GM21360 (cell line): ENCODE measurements around the gene SYNJ1.
A peak's percentile ranks its signal among the peaks of the same experiment; 100 is the strongest.
"Not testable (repeated sequence)": the region's sequence is repeated elsewhere in the genome, so short reads cannot be mapped to it uniquely, and the experiment has no call there.

Experiments used
- ATAC-seq: cut with Tn5 transposase; IDR thresholded peaks from one replicate; pipeline ENCODE4 v1.9.1; 2021; ENCODE audit warnings: mild to moderate bottlenecking, moderate library complexity; ENCODE audit not compliant: unreplicated experiment

The SYNJ1 gene

GRCh38 chr21:32613436-32614043 is 114.3 kb downstream of the SYNJ1 start:
- ATAC-seq = no peak

DNA sequence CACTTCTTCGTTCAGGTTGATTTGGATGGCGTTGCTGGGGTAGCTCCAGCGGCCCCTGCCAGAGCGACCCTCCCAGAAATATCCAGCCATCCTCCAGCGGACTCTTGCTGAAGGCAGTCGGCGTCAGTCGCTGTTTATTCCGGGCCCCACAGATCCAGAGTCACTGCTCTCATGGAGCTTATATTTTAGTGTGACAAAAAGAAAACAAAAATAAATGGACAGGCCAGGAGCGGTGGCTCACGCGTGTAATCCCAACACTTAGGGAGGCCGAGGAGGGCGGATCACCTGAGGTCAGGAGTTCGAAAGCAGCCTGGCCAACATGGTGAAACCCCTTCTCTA is 114.8 kb downstream of the SYNJ1 start:
- no peak for ATAC-seq

DNA sequence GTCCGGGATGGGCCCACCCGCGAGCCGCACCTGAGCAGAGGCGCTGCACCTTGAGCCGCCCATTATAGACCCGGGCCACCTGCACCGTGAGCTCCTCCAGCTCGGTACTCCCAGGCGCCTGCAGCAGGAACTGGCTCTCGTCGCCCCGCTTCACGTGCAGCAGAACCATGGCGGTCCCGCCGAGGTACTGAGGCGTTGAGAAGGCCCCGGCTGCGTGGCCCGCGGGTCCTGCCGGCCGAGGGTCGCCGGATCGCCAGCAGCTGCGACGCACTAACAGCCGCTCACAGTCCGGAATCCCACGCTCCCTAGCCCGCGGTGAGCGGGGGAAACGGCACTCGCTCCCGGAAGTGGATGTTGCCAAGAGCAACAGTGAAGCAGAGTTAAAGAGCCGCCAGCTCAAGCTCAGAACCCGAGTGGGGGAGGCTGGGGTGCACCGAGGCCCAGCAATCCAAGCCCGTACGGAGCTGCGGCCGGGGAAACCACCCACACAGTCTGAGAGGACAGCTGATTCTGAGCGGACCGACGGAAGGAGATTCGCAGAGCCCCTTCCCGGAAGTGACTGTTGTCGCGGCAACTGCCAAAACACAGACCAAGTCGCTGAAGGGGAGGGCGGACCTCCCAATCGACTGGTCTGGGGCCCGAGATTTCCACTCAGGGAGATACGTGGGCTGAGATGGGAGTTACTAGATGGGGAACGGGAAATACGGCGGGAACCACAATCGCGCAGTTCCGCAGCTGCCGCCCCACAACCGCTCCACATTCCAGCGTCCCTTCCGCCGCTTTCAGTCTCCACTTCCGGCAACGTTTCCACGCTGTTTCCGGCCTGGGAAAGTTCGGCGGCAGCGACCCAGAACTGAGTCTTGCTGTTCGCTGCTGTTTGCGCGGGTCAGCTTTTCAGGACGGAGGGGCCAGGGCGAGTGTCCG is 115.5 kb downstream of the SYNJ1 start, which contains the start of gene CFAP298:
Gene CFAP298 (minus strand): TSS at position 303 of the 924 bp plus-strand sequence. CDS start 134 bp downstream, at position 169.
- ATAC-seq = peak; percentile 95

DNA sequence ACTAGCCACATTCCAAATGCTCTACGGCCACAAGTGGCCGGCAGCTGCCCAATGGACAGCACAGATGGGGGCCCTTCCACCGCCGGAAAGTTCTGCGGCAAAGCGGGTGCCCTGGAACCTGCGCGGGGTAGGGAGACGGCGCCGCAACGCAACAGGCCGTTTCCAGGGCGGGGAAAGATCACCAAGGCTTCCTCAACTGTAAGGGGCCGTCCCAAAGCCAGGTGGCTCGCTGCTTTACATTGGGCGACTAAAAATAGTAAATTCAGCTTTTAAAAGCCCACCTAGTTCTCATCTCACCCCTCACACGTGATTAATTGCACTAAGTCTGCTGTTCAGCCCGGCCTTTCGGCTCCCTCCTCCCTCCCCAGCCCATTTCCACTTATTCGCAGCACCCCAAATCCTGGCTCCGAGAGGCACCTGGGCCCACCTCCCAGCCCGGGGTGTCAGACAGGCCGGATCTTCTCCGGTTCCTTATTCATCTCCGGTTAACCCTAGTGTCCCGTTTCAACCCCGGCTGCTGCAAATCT is 116.3 kb downstream of the SYNJ1 start:
- no peak for ATAC-seq

- ATAC-seq = not testable (repeated sequence)
Observed at GRCh38 chr21:32610940-32611339, 116.9 kb downstream of the SYNJ1 start.

DNA sequence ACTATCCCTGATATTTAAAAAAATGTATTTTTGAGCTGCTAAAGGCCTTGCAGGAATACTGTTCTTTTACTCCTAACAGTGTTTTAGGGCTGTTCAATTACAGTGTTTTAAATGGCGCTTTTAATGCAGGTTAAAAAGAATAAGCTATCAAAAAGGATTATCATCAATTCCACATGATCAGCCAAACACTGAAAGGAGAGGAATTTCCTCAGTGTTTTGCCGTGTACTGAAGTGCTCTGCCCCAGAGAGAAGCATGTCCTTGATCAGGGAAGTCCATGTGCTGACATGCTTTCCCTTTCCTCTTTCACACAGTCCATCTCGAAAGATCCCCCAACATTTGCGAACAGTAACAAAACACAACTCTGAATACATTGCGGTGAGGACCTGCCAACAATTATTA is 119.0 kb downstream of the SYNJ1 start:
- ATAC-seq = no peak

- ATAC-seq = no peak
Observed at GRCh38 chr21:32605469-32605868, 122.3 kb downstream of the SYNJ1 start.

- no peak for ATAC-seq
Observed at GRCh38 chr21:32604464-32604863, 123.3 kb downstream of the SYNJ1 start.

DNA sequence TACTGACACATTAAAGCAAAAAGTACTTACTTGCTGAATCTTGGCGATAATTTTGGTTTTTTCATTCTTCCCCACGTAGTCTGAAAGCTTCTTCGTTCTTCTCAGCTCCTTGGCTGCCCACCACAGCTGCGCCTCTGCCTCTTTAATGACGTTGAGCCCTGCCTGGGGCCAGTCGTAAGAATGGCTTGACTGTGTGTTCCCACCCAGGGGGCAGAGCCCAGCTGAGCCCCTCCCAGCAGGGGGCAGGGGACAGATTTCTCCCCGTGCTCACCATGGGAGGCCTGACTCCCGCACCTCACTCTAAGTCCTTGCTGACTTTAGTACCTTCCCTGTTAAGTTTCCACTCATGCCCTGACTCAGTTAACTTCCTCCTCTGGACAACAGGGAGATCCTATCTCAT is 124.7 kb downstream of the SYNJ1 start:
- no peak for ATAC-seq

DNA sequence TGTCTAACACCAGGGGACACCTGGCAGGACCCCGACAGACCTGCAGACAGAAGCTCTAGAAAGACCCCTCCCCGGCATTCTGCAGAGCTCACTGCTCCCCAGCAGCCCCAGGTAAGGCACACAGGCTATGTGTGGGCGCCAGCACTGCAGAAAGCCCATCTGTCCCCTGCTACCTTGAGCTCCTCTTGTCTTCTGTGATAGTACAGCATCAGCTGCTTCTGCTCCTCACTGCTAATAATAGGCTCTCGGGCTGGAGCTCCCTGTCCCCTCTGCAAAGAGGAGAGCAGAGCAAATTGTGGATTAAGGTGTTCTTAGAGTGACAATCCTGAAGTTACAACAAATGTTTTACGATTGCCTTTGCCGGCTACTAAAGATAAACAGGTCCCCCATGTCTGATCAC is 125.7 kb downstream of the SYNJ1 start:
- ATAC-seq = no peak

DNA sequence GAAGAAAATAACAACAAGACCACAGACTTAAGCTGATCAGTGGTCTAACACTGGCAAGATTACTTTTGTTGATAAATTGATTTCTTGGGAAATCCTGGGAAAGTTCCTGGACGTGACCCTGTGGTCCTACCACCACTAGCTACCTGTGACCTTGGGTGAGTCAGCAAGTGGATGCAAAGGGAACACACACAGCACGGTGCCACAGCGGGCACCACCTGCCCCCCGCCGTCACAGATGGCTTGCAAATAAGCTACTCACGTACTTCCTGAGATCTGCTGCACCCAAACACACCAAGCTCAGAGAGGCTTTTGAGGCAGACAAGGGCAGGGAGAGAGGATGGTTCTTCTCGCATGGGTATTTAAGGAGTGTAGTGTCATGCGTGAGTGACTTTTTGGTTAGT is 128.3 kb downstream of the SYNJ1 start:
- no peak for ATAC-seq

DNA sequence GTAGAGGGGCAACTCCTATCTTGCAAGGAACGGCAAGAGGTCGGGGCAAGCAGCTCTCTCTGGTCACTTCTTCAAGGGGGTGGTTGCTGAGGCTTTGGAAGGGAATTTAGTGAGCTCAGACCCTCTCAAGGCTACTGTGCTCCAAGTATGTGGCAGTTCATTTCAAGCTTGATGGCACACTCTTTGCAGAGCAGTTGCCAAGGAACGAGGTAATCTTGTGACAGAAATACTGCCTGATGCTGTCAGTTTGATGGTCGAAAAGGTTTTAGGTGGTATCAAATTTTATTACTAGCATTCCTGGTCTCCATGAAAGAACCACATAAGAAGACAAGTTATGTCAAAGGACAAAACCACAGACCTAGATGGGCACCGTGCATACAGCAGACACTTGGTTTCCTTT is 128.7 kb downstream of the SYNJ1 start:
- no peak for ATAC-seq

DNA sequence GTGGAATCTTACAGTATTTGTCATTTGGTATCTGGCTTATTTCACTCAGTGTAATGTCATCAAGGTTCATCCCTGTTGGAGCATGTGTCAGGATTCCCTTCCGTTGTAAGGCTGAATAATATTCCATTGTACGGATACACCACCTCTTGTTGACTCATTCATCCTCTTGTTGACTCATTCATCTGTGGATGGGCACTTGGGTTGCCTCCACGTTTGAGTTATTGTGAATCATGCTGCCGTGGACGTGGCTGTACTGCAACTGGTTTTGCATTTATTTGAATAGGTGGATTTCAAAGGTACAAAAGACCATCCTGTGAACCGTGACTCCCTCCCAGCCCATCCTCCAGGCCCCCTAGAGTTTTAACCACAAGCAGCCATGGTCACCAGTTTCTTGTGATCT is 130.6 kb downstream of the SYNJ1 start:
- ATAC-seq = no peak

DNA sequence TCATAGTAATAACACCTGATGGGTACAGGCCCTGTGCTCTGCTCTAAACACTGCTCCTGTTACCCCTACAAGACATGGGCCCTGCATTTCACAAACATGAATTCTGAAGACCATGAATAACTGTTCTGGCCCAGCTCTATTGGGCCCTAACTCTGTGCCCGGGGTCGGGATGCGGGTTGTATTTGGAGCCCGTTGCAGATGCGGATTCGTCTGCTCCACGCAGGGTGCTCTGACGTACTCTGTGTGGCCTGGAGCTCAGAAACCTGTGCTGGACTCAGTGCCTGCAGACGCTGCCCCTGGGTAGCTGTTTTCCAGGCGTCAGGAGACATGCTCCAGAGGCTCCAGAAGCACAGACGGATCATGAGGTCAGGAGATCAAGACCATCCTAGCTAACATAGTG is 132.4 kb downstream of the SYNJ1 start:
- no peak for ATAC-seq

DNA sequence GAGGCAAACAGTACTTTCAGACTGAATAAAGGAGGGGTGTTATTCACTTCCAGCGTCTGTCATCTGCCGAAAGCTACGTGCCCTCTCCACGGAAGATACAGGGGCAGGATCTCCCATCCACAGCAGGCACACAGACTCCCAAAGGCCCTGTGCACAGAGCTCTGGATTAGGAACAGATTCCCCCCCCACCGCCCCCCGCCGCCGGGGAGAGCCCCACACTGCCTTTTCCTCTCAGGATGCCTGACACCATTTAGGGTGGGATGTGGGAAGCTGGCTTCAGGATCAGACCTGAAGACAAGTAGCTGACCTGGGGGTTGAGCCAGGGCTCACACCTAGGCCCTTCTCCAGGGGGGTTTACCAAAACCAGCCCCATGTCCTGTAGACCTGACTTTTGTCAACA is 134.1 kb downstream of the SYNJ1 start:
- ATAC-seq = no peak

DNA sequence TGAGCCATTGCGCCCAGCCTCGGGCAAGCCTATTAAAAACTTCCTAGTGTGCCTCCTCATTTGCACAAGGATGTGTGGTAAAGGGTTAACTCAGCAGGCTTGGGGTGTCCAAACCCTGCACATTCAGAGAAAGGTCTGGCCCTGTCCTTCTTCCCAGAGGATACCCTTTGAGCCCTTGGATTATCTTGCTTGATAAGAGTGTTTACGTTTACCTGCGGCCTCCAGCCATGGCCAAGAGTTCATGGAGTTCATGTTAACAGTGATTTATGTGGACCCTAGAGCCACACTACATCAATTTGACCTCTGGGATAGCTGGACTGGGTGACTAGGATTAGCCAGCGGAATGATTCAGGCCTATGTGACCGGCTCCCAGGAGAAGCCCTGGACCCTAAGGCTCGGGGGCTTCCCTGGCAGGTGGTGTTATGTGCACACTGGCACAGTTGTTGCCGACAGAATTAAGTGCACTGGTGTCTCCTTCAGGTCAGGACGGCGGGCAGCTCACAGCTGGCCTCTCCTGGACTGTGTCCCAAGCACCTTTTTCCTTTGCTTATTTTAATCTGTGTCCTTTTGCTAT is 134.8 kb downstream of the SYNJ1 start:
- no peak for ATAC-seq

DNA sequence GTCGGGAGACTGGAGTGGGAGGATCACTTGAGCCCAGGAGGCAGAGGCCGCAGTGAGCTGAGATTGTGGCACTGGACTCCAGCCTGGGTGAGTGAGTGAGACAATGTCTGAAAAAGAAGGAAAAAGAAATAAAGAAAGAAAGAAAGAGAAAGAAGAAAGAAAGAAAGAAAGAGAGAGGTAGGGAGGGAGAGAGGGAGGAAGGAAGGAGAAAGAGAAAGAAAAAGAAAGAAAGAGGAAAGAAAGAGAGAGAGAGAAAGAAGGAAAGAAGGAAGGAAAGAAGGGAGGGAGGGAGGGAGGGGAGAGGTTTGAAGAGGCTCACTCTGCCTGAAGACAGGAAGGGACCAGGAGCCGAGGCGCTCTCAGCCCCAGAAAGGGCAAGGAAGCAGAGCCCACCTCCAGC is 137.7 kb downstream of the SYNJ1 start:
- no peak for ATAC-seq

GRCh38 chr21:32587651-32588050 is 140.2 kb downstream of the SYNJ1 start:
- ATAC-seq = no peak

GRCh38 chr21:32587120-32587519 is 140.7 kb downstream of the SYNJ1 start:
- no peak for ATAC-seq

DNA sequence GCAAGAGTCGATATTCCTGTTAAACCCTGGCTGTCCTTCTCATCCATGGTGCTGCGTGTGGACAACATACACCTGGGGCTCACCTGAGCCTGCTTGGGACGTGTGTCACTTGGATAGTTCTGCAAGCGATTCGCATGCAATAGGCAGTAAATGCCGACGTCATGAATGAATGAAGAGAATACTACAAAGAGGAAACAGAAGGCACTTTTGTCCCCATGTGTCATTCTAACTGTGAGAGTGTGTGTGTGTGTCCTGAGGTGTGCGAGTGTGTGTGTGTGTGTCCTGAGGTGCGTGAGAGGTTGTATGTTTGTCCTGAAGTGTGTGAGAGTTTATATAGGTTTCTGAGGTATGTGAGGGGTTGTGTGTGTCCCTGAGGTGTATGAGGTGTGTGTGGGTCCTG is 141.8 kb downstream of the SYNJ1 start:
- ATAC-seq = no peak

GRCh38 chr21:32585042-32585710 is 142.6 kb downstream of the SYNJ1 start, which contains the start of gene TCP10L:
TCP10L (minus strand) TSS chr21:32585523; CDS start chr21:32584304, 1,219 bp downstream.
- no peak for ATAC-seq
